Measurements from ENCODE around the gene ATP2B2. TPM values are rescaled to one million over a fixed set of nuclear protein-coding genes. Genes with fewer than 3 reads are reported as not detected.
A peak's percentile ranks its signal among the peaks of the same experiment; 100 is the strongest.

ATP2B2 gene
- total RNA-seq, 1 experiment from 2014 or later = not detected

DNA sequence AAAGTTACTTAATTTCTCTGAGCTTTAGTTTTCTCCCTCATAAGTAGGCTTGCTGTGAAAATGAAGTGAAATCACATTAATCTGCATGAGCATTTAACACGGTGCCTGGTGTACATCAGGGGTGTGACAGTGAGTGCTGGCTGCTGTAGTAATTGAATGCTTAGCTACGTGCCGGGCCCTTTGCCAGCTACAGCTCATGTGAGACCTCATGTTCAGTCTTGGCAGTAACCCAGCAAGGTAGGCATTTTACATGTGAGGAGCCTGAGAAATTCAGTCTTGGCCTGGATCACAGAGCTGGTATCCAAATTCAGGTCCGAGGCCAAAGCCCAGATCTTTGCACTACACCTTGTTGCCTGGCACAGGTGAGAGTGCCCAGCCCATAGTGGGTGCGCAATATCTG, 221.7 kb downstream of the ATP2B2 start:
- no peak for DNase-seq (ENCODE audit: low read depth)

- DNase-seq (ENCODE audit: low read depth) = peak; percentile 21
These were observed 223.4 kb downstream of the ATP2B2 start for GRCh38 chr3:10281951-10282350.

- no peak for DNase-seq (ENCODE audit: low read depth)
These were observed 224.8 kb downstream of the ATP2B2 start for GRCh38 chr3:10280571-10280970.

DNA sequence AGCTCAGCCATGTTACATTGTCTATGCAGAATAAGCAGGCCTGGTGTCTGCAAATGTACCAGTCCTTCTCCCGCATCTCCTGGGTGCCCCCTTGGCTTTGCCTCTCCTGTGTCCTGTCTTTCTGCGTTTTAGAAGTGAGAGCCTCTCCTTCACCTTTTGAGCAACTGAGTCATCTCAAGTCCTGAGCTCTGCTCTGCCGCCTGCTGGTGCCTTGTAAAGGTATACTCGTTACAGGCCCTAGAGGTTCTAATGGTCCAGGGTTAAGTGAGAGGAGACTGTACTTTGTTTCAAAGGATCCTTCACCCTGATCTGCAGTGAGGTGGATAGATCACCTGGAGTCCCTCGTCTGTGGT, 225.2 kb downstream of the ATP2B2 start:
- DNase-seq (ENCODE audit: low read depth) = no peak

DNA sequence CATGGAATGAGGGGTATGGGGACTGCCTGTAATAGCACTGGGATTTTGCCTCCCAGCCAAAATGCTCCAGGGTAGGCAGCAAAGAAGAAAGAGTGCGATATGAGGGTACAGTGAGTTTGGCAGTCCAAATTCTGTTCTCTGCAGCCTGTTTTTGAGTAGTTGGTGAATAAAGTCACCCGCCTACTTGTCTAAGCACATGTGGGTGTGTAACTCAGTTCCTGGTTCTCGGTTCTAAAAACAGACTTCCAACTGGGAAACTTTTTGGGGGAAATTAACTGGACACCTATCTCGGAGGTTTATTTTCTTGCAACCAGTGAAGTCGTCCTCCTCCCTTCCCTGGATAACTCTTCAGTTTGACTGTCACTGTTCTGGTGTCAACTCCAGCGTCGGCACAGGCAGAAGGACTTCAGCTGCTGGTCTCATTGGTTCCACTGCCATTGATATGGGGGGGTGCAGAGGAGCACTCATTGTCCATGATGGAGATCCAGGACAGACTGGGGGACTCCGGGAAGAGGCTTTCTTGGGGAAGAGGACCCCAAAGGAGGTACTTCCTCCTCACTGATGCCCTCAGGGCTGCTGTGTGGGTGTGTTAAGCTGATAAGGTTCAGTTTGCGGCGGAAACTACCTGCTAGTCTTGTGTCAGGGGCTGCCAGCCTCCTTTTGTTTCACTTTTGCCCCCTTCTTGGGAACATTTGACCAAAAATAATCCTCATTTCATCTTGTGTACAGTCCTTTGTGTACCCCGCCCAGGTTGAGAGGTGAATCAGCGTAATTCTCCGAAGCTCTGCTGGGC, 225.8 kb downstream of the ATP2B2 start:
- no peak for DNase-seq (ENCODE audit: low read depth)

DNA sequence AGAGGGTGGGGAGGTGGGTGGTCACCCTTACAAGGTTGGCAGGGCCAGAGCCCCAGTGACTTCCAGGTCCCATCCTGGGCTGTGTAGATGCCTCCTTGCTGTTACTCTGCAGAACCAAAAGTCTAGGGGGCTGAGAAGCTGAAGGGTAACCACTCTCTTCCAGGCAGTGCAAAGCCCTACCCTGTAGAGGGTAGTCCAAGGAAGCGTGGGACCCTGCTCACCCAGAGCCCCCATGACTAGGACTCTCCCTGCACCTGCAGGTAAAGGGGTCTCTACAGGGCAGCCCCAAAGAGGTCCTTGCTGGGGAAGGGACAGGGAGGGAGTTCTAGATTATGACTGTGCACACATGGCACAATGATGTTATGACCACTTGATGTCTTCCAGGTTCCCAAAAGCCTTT, 226.9 kb downstream of the ATP2B2 start:
- no peak for DNase-seq (ENCODE audit: low read depth)

GRCh38 chr3:10277115-10277625, 228.2 kb downstream of the ATP2B2 start:
- DNase-seq (ENCODE audit: low read depth) = no peak

DNA sequence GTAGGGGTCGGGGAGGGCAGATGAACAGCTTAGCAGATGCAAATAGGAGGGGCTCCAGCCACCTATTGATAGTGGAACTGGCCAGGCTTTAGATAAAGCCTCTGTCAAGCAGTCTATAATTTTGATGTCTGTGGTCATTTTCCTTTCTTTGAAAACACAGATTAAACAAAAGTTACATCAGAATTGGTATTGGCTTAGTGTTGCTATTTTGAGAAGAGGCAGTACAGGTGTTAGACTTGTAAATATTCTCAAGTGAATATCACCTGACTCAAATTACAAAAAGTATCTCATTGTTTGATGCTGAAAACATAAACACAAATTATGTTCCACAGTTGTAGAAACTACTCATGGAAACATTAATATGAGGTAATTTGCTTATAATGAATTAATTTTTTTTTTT, 230.8 kb downstream of the ATP2B2 start:
- no peak for DNase-seq (ENCODE audit: low read depth)

Other genes with a start within 250 kb of the ATP2B2 start
- gene GHRL, start 212.6 kb downstream of the ATP2B2 start, total RNA-seq (2014; rRNA removed) = not detected in 2 replicates
- gene SEC13, start 184.5 kb downstream of the ATP2B2 start, total RNA-seq (2014; rRNA removed) = 183 and 186 TPM in 2 replicates

All from LHCN-M2 (cell line).